Skin of body (tissue), 2 donors: ENCODE measurements around the gene PSD4. TPM values are rescaled to one million over a fixed set of nuclear protein-coding genes. Genes with fewer than 3 reads are reported as not detected.

Experiments used
- DNase-seq: peaks from one replicate; lab custom pipeline; 2025; lab: John Stamatoyannopoulos, UW
- total RNA-seq: library from RNA; depleted of rRNA; stranded (reverse); fragments of >200 nt; gene quantifications from one replicate; pipeline ENCODE4 v1.2.3, GENCODE V29; 2014

Gene PSD4
- total RNA-seq, 1 donor from 2014 or later, result 12.9 TPM

GRCh38 chr2:113219889-113220641, 46.3 kb downstream of the PSD4 start:
- no peak for DNase-seq

DNA sequence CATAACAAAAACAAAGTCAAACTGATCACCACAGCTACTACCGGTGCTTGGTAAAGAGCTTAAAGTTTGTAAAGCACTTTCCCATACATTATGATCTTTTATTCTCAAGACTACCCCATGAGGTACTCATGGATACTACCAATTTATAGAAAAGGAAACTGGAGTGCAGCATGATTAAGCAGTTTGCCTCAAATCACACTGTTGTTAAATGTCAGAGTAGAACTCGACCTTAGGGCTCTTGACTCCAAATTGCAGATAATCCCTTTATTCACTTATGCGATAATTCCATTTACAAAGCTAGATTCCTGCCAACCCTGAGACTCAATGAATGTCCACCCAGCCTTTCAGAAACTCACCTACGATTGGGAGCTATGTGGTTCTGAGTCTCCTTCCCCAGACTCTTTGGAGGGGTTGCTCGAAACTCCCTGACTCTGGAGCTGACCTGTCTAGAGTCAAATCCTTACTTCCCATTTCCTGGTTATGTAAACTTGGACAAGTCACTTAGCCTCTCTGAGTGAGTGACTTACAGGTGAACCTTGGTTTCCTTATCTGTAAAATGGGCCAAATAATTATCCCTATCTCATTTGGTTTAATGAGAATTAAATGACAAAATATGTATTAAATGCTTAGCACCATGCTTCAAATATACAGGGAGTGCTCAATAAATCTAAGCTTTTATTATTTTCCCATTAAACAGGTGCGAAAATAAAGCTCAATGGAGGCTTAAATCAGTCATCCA, 47.4 kb downstream of the PSD4 start:
- DNase-seq, result no peak

GRCh38 chr2:113221846-113222245, 48.1 kb downstream of the PSD4 start:
- DNase-seq, result no peak

GRCh38 chr2:113223813-113224212, 50.0 kb downstream of the PSD4 start:
- no peak for DNase-seq

- no peak for DNase-seq
These were observed 51.0 kb downstream of the PSD4 start for GRCh38 chr2:113224647-113225236.

GRCh38 chr2:113225263-113226259, 51.8 kb downstream of the PSD4 start:
- no peak for DNase-seq

GRCh38 chr2:113226462-113226861, 52.7 kb downstream of the PSD4 start:
- DNase-seq, result no peak

DNA sequence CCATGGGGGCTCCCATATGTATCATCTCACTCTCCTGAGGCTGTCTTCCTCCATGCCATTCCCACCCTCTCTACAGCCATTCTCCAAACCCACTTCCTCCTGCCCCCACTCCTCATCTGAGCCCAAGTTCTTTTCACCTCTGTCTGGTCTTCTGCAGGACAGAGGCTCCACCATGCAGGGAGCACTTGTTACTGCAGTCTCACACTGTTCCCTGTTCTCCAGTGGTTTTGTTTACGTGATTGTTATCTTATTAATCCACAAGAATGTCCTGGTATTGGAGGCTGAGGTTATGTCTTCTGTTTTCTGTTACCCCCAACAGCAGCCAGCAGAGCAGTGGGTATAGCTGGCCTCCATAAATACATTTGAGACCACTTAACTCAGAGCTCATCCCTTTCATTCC, 53.5 kb downstream of the PSD4 start:
- DNase-seq, result no peak

DNA sequence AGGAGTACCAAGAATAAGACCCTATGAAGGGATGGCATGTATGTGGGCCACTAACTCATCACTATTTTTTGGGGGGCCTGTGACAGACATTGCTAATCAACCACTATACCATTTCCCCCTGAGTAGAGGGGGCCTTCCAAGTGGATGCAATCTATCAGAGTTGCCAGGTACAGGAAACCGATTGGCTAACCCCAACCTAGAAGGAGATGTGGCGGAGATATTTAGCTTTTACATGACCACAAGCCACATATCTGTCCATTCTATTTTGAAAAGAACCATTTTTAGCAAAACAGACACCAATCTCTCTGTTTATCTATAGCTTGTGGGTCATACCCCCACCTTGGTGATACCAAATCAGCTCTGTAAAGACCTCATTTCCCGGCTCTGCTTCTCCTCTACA, 53.9 kb downstream of the PSD4 start:
- no peak for DNase-seq

DNA sequence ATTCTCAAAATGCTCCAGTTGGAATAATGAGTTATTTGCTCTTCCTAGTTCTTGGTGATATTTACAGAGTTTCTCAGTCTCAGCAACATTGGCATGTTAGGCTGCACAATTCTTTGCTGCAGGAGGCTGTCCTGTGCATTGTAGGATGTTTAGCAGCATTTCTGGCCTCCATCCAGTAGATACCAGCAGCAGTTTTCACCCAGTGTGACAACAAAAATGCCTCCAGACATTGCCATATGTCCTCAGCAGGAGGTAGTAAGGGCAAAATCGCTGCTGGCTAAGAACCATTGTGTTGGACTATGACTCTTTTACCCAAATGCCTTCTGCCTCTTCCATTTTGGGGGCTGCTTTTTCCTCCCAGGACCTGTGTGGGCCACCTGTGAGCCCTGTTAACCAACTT, 54.6 kb downstream of the PSD4 start:
- no peak for DNase-seq

GRCh38 chr2:113228991-113229716, 55.4 kb downstream of the PSD4 start:
- DNase-seq, result no peak

- no peak for DNase-seq
These were observed 56.0 kb downstream of the PSD4 start for GRCh38 chr2:113229795-113230194.

- DNase-seq, result no peak
These were observed 56.8 kb downstream of the PSD4 start for GRCh38 chr2:113230531-113230930.

DNA sequence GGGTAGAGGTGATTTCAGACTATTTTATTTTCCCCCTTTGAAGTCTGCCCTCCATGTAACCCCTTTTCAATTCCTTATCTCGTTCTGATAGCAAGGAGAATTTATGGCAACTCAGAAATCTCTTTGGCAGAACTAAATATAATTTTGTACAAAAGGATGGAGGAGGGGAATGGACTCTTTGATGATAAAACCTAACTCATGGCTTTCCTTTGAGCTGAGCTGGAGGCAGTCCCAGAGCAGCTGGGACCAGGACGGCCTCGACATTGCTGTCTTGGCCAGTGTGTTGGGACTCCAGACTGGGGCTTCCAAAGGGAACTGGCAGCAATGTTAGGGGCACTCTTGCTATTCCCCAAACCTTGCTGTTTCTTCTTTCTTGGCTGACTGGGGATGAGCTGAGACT, 57.3 kb downstream of the PSD4 start:
- DNase-seq, result no peak

GRCh38 chr2:113232123-113232522, 58.4 kb downstream of the PSD4 start:
- no peak for DNase-seq

GRCh38 chr2:113232740-113233139, 59.0 kb downstream of the PSD4 start:
- DNase-seq, result no peak

DNA sequence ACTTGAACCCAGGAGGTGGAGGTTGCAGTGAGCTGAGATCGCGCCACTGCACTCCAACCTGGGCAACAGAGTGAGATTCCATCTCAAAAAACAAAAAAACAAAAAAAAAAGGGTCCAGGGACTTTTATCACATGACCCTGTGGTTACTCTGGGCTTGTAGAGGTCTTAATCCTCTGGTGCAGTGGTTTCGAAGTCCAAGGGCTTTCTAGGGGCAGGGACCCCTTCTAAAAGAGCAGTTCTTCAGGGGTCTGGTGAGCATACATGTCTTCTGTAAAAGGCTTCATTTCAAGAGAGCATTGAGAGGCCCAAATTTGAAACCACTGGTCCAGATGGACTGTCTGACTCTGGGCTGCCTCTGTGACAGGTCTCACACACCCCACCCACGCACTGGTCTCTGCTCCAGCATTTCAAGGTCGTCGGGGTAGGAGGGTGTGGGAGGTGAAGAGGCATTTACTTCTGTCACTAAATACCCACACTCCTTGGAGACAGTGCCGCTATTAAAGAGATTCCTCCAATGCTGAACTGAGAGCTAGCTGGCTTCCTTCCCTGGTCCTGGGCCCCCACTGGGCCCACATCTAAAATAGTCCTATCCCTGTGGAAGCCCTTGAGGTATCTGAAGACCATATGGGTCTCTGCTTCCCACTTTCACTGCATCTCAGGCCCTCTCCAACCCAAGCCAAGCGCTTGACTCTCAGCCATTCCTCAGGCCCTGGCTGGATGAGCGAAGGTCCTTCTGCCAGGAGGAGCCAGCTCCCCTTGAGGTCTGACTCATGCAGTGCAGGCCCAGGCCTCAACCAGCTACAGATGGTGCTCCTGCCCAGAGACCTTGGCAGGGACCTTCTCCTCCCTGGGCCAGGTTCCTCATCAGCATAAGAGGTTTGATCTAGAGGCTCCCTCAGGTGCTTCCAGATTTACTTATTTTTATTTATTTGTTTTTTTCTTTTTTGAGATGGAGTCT, 60.1 kb downstream of the PSD4 start:
- no peak for DNase-seq

- DNase-seq, result no peak
These were observed 61.1 kb downstream of the PSD4 start for GRCh38 chr2:113234721-113235346.
